Posterior cingulate gyrus (tissue), 11 donors: ENCODE measurements around the gene C1orf50.
"Not testable (repeated sequence)": the region's sequence is repeated elsewhere in the genome, so short reads cannot be mapped to it uniquely, and the experiment has no call there.

Source experiments
- DNase-seq, 10 donors: peaks; one replicate each; pipeline versions ENCODE4 v3.0.0 to v3.0.0-alpha.2; 2020 to 2021; ENCODE audit warnings: mixed read lengths in 3 of 10
- intact Hi-C: fragments of 100-400 bp; cut with DNase I; formaldehyde crosslinking; loops from one replicate; pipeline ENCODE4 v1.15.1; 2023

The C1orf50 gene

DNA sequence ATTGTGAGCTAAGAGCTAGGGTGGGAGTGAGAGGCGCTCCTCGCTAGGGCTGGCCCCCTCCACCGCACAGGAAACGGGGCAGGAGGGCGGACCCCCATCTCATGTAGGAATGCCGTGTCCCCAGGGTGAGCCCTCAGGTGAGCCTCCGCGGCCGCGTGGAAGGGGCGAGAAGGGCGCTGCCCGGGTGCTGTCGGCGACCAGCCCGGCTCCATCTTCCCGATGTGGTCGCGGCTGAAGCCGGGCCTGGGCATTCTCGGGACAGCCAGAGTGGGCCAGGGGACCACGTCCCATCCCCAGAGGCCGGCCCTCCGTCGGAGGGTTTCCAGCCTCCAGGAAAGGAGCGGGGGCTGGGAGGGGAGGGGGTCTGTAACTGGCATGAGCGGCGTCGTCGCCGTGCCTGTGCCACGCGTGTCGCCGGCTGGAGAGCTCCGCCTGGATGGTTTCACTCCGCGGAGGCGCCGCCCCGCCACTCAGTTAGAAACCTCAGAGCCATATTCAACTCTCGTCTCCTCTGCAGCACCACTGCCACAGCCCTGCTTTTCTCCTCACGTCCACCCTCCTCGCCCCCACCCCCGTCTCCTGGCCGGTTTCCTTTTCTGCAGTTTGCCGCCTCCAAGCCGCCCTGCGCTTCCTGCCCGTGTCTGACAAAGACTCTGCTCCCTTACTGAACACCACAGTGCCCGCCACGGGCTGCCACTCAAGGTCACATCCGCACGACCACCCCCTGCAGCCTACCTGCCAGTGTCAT, 18.1 kb downstream of the C1orf50 start, which contains the start of gene TMEM269:
Gene TMEM269, plus strand, starts transcription at position 46 of the 748 bp plus-strand sequence. CDS start 4,903 bp downstream, outside the sequence.
- intact Hi-C loops = no loop called here
- peak in 9 of 10 donors; percentile 32 to 91 (median 42) for DNase-seq

DNA sequence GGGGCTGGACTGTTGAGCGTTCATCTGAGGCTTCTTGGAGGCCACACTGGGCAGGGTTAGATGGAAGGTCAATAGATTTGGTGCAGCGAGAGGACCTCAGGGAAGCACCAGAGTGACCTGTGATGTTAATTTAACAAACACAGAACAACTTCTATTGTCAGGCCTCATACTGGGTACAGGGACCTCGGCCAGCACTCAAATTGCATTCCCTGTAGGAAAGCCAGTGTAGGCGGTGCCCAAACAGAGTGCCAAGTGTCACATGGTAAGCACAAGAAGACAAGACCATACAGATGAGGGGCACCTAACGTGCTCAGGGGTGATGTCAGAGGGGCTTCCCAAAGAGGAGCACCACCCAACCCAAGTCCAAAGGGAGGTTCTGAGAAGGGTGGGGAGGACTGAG, 19.0 kb downstream of the C1orf50 start:
- DNase-seq = no peak
- intact Hi-C loops = no loop called here

DNA sequence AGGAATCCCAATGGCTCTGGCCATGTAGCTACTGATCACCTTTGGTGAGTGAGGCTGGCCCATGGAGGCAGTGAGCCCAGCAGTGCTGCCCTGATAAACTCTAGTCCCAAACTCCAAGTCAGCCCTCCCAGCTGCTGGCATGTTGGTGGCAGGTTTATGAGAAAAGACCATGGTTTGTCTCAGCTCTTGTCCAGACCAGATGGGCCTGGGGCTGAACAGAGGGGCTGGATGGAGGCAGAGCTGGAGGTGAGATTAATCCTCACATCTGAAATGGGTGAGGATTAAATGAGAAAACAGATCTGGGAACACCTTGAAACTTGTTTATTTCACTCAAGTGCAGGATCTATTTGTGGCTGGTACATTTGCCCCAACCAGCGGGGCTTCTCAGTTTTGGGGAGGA, 21.0 kb downstream of the C1orf50 start:
- no peak for DNase-seq
- intact Hi-C loops = no loop called here

DNA sequence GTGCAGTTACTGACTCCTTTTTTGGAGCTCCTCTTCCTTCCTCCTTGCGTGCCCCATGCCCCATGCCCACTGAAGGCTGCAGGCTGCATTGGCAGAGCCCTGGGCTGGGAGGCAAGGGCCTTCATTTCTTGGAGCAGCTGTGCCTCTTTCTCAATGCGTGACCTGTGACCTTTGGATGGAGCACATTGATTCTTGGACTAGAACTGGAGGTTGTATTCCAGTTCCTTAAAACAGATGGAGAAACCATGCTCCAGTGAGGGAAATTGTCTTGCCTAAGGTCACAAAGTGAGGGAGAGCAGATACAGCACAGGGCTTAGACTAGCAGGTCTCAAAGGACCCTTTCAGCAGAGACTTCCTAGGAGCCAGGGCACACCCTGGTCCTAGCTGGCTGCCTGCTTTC, 26.8 kb downstream of the C1orf50 start:
- DNase-seq = no peak

DNA sequence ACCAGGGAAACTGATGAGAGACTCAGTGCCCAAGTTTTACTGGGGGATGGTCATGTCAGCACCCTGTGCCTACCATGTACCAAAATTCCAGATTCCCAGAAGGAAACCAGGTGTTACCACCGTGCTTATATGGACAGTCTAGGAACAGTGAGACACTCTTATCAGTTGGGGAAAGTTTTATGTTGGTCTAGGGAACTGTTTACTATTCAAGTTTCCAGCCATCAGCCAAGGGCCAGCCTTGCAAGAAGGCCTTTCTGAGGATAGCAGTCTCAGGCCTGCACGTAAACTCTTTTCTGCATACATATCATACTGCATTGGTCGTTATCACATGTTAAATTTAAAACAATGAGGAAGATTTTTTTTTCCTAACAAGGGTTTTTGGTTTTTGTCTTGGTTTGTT, 30.4 kb downstream of the C1orf50 start:
- intact Hi-C loops = no loop called here
- no peak for DNase-seq

More for the DNA sequence above, 26.8 kb downstream of the C1orf50 start:
- intact Hi-C loops = no loop called here

DNA sequence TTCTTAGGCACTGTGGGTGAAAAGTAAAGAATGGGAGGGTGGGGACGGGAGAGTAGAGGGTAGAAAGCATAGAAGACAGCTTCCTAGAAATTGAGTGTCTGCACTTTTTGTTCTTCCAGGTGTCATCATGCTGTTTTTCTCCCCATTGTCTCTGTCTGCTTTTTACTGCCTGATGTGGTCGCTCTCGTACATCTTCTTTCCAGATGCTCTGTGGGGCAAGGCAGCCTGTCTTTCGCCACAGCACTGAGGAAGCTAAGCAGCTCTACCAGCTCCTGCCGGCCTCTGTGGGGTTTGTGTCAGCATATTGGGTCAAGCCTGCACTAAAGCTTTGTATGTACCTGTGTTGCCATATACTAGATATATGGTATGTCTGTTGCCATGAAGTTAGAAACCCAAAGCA, 30.9 kb downstream of the C1orf50 start:
- intact Hi-C loops = no loop called here
- no peak for DNase-seq

DNA sequence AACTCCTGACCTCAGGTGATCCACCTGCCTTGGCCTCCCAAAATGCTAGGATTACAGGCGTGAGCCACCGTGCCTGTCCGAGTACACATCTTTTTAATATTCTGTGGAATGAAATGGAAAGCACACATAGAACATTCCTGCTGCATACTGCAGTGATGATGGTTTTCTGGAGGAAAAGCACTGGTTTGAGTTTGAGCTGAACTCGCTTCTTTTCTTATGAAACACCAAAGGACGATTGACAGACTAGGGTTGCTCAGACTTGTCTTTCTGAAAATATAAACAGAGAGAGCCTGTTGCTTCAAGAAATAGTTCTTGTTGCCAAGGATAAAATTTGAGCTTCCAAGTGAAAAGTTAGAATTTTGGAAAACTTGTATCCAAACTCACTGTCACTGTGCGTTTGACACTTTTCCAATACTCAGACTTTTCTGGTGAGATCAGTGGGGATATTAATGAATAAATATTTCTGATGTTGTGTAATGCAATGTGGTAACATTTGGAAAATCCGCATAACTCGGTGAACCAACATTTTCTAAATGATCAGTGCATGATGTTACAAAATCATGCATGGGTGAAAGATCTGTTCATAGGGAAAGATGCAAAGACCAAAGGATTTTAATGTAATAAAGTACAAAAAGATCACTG, 34.9 kb downstream of the C1orf50 start:
- intact Hi-C loops = no loop called here
- no peak for DNase-seq

DNA sequence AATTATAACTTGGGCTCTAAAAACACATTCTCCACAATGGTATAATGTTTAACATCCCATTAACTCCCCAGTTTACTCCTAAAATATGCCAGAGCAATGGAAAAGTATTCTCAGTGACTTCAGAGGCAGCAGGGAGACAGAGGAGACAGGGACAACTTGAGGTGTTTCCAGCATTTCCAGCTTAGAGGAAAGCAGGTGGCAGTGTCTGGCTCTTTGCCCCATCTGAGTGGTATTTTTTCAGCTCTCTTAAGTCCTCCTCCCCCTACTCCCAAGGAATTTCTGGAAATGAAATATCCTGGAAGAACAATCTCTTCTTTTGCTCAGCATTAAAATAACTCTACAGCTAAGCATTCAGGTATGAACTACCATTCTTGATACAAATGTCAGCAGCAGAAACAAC, 39.1 kb downstream of the C1orf50 start:
- intact Hi-C loops = no loop called here
- no peak for DNase-seq

DNA sequence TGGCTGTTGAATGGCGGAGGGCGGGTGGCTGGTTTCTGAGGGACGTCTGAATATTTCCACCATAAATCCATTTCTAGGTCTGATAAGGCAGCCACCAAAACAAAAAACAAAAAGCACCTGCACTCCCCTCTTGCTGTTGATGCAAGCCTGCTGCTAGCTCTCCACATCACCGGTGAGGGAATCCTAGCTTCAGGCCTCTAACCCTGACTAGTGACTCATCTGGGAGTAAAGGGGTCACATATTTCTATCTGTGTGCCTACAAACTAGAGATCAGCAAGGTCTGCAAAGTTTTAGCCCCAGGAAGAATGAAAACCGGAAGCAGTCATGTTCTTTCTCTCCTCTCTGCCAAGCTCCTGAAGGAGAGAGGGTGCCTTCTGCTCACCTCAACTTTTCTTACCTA, 39.5 kb downstream of the C1orf50 start:
- DNase-seq = no peak
- intact Hi-C loops = no loop called here

DNA sequence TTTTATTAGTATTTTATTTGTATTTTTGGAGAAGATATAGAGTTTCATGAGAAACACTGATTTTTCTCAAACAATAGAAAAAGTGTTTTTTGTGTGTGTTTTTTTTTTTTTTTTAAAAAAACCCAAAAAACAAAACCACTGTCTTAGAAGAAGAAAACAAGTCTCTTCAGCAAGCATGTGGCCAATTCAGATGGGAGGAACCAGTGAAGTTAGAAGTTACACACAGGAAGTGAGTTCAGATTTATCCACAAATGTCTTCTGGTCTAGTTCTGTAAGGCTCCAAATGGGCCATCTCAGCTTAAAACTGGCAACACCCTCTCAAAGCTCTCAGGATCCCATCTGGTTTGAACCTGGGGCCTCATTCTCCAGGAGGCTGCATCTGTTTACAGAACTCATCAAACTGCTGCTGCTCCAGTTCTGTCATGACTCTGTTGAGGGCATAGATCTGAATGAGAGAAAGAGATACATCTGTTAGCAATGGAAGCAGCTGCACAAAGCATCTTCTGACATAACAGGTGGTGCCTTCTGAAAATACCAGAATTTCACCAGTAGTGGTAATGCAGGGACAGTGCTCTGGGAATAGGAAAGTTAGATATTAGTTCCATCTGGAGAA, 40.1 kb downstream of the C1orf50 start:
- intact Hi-C loops = no loop called here
- no peak for DNase-seq

DNA sequence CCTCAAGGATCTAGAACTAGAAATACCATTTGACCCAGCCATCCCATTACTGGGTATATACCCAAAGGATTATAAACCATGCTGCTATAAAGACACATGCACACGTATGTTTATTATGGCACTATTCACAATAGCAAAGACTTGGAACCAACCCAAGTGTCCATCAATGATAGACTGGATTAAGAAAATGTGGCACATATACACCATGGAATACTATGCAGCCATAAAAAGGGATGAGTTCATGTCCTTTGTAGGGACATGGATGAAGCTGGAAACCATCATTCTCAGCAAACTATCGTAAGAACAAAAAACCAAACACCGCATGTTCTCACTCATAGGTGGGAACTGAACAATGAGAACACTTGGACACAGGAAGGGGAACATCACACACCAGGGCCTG, 47.8 kb downstream of the C1orf50 start:
- DNase-seq = not testable (repeated sequence)
- intact Hi-C loops = loop anchor here (5.0 kb wide), 1 partner anchor 107 kb away; no protein-coding TSS in a partner anchor

DNA sequence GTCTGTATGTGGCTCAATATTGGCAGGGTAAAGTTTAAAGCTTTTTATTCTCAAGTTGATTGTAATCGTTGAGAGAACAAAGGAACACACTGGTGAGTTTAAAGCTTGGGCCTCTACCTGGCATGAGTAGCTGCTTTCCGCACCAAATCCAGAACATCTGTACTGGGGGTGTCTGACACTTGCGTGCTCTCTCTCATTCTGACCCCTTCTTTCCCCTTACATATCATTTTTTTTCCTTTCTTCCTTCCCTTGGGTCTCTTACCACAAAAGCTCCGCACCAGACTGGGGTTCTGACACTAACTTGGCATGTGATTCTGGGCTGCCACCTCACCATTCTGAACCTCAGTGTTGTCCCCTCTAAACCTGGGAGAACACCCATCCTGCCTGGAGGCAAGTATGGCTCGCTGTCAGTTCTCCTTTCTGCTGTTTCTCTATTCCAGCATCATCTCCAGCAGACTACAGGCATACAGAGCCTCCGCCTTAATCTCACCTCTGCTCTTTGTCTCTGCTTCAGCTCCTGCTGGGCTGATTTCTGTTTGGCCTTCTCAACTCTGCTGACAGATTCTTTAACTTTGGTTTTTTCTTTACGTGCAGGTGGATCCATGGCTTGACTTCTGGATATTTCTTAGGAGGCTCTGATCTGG, 49.0 kb downstream of the C1orf50 start:
- intact Hi-C loops = loop anchor here (2.0 to 5.0 kb wide), 2 partner anchors 31 to 106 kb away; partner anchors contain the start of gene ZNF691
- DNase-seq = no peak

DNA sequence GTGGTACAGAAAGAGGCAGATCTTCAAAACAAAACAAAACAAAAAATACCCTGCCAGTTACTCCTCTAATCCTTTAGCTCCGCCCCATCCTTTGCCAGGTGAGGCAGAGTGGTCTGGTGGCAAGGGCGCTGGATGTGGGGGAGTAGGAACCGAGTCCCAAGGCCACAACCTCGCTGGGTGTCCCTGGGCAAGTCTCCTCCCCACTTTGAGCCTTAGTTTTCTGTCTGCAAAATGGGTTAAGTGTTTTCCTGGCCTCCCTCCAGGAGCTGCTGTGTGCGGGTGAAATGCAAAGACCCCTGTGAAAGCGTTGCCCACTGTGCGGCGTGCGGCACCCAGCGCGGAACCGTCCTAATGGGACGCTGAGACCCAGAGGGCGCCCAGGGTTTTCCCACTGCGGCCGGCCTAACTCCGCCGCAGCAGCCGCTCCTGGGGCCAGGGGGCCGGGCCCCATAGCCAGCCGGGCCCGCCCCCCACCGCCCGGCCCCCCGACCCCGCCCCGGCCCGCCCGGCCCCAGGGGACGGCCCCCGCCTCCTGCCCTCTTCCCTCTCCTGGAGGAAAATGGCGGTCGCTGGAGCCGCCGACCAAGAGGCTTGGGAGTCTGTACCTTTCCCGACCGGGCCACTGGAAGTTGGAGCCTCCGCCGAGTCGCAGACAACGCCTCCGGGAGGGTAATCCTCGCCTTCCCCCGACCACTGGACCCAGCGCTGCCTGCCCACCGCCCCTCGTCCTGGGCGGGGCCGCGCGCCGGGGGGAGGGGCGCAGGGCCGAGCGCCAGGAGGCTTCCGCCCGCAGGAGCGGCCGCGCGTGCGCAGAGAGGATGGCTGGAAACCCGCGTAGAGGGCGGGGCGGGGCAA, 49.8 kb downstream of the C1orf50 start, which contains the start of the genes ERMAP and SVBP:
Gene ERMAP, plus strand, starts transcription at position 538 of the 855 bp plus-strand sequence. CDS start 13,327 bp downstream, outside the sequence.
Gene SVBP, minus strand, starts transcription at position 813 of the 855 bp plus-strand sequence. CDS start 853 bp downstream, outside the sequence.
- intact Hi-C loops = loop anchor here (1.0 to 5.0 kb wide), 3 partner anchors 30 to 105 kb away; partner anchors contain the start of genes C1orf50, P3H1 and ZNF691
- peak; percentile 87 to 99 (median 92) for DNase-seq

DNA sequence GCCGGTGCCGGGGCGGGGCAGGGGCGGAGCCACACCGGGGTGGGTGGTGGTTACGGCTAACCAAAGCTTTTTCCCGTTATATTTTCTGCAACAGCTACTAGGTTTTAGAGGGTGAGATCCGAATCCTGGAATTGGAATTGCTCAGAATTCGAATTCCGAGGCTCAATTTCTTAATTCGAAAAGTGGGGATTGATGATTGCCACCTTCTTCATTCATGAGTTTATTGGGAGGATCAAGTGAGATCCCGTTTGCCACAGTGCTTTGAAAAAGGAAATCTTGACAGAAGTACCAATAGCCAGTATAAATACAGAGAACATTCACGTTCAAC, 50.4 kb downstream of the C1orf50 start:
- no peak for DNase-seq
- intact Hi-C loops = loop anchor here (1.0 to 5.0 kb wide), 3 partner anchors 29 to 105 kb away; partner anchors contain the start of genes C1orf50, P3H1 and ZNF691

DNA sequence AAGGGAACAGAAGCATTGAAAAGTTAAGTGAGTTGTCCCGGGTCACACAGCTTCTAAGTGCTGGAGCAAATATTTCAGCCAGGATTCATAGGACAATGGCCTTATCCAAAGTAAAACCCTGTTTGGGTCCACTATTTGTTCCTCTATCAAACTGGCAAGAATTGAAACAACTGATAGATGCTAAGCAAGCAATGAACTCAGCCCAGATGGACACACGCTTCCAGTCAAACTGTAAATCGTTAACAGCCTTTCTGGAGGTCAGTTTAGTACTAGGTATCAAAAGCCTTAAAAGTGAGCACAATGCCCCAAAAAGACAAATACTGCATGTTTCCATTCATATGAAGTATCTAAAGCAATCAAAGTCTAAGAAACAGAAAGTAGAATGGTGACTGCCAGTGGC, 50.9 kb downstream of the C1orf50 start:
- DNase-seq = no peak
- intact Hi-C loops = loop anchor here (1.0 to 5.0 kb wide), 3 partner anchors 29 to 104 kb away; partner anchors contain the start of genes C1orf50, P3H1 and ZNF691

DNA sequence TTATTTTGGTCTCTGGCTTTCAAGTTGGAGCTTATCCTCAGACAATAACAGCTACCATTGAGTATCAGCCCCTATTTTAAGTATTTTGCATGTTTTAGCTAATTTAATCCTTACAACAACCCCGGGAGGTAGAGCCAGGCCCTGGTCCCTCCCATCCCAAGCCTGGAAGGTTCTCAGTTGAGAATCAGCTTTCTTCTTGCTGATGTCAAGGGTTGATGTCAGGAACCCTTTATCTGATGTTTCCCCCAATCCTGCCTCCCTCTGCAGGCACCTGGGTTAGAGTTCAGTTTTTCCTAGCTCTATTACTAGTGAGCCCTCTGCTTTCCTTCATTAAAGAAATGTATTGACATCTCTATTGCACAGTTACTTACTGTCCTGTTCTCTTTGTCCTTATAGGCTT, 53.8 kb downstream of the C1orf50 start:
- no peak for DNase-seq
- intact Hi-C loops = no loop called here

DNA sequence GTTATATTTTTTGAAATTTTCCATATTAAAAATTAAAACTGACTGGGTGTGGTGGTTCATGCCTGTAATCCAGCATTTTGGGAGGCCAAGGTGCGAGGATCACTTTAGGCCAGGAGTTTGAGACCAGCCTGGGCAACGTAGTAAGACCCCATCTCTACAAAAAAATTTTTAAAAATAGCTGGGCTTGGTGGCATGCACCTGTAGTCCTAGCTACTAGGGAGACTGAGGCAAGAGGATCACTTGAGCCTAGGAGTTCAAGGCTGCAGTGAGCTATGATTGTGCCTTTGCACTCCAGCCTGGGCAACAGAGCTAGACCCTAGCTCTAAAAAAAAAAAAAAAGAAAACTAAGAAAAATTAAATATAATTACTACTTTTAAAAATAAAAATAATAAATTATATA, 54.6 kb downstream of the C1orf50 start:
- DNase-seq = no peak
- intact Hi-C loops = no loop called here

DNA sequence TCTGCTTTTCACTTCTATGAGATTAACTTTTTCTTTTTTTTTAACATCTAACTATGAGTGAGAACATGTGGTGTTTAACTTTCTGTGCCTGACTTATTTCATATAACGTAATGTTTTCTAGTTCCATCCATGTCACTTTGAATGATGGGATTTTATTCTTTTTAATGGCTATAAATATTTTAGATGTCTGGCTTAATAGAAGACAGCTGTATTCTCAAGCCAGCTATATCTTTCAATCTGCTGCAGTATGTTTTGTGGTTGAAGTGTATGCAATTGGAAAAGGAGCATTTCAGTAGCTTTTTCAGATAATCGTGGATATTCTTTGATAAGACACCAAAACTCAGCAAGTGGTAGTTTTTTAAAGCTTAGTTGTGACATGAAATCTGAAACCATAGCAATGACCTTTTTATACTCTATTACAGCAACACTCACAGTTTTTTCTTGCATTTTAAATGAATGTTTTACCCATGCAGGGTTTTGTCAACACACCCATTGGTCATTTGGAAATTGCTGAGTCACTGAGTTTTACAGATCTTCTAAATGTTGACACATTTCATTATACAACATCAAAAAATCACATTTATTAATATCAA, 55.8 kb downstream of the C1orf50 start:
- intact Hi-C loops = no loop called here
- DNase-seq = no peak

DNA sequence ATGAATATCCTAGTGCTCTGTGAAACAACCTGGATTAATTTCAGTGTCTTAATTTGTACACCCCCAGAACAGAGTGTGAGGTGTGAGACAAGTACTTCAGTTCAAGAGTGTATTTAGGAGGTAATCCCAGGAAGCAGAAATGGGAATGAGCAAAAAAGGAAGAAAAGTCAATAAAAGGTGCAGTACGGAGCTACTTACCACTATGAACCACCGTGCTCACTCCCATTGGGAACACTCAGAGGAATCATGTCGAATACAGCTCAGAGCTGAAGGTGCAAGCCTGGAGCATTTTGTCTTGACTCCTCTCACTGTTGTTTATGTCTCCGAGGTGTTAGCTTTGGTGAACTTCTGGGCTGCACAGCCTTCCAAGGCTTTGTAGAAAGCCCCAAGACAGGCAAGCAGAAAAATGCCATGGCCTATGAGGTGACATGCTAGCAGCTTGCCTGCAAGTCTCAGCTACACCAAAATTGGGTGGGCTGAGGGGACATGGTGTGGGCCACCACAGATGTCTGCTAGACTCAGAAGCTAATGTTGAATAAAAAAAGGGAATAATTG, 57.5 kb downstream of the C1orf50 start:
- intact Hi-C loops = no loop called here
- DNase-seq = no peak
